Natural killer cell (primary cell): ENCODE data around the gene PRRT2. TPM values are rescaled to one million over a fixed set of nuclear protein-coding genes. Genes with fewer than 3 reads are reported as not detected.

ENCODE experiments used
- ATAC-seq, 3 donors: fragments of 150-1000 bp in 2 of 3; fragments of 200-7000 bp in 1 of 3; cut with Tn5 transposase; 1 replicate in 1 of 3; 2 replicates in 2 of 3; pipeline ENCODE4 v1.10.0; 2021; ENCODE audit warnings: mild to moderate bottlenecking in 2 of 3, moderate library complexity in 2 of 3
- DNase-seq, 2 donors: peaks; one replicate each; pipeline versions ENCODE4 v3.0.0 to v3.0.0-alpha.2; 2013 to 2021; ENCODE audit warnings: mixed read lengths in 1 of 2
- H3K27ac ChIP-seq: one replicate; pipeline ENCODE4 v1.5.1; 2013; ENCODE audit warnings: mild to moderate bottlenecking, low read length
- H3K27me3 ChIP-seq: one replicate; pipeline ENCODE4 v1.6.1; 2013; ENCODE audit warnings: low read length; ENCODE audit not compliant: control insufficient read depth, insufficient read depth
- H3K36me3 ChIP-seq: one replicate; pipeline ENCODE4 v1.6.1; 2013; ENCODE audit warnings: low read length; ENCODE audit not compliant: control insufficient read depth, insufficient read depth
- H3K4me1 ChIP-seq: one replicate; pipeline ENCODE4 v1.6.1; 2013; ENCODE audit warnings: low read length; ENCODE audit not compliant: control insufficient read depth, insufficient read depth
- H3K4me3 ChIP-seq: one replicate; pipeline ENCODE4 v1.5.1; 2013; ENCODE audit warnings: low read length
- H3K9me3 ChIP-seq: one replicate; pipeline ENCODE4 v1.6.1; 2013; ENCODE audit warnings: low read length; ENCODE audit not compliant: control insufficient read depth, insufficient read depth
- H3K27ac Mint-ChIP-seq, 2 donors: one replicate each; pipeline ENCODE4 v1.8.0; 2022; ENCODE audit warnings: mild to moderate bottlenecking in 2 of 2, mixed read lengths in 2 of 2, moderate library complexity in 1 of 2
- H3K27me3 Mint-ChIP-seq, 2 donors: one replicate each; pipeline ENCODE4 v1.8.0; 2022; ENCODE audit warnings: low read depth in 2 of 2, mixed read lengths in 2 of 2
- H3K36me3 Mint-ChIP-seq: one replicate; pipeline ENCODE4 v1.8.0; 2022; ENCODE audit warnings: mixed read lengths
- H3K4me1 Mint-ChIP-seq, 2 donors: one replicate each; pipeline ENCODE4 v1.8.0; 2022; ENCODE audit warnings: mixed read lengths in 2 of 2
- H3K4me3 Mint-ChIP-seq: one replicate; pipeline ENCODE4 v1.8.0; 2022; ENCODE audit warnings: mild to moderate bottlenecking, moderate library complexity, mixed read lengths
- H3K9me3 Mint-ChIP-seq, 2 donors: one replicate each; pipeline ENCODE4 v1.8.0; 2022; ENCODE audit warnings: mixed read lengths in 2 of 2
- CTCF ChIP-seq: fragments of 200-600 bp; IDR thresholded peaks from one replicate; pipeline ENCODE4 v1.8.0; 2022; ENCODE audit warnings: antibody characterized with exemption
- WGBS: methylation state at CpG from one replicate; pipeline ENCODE4 v1.1.7; 2013; ENCODE audit warnings: missing lambda C conversion rate; ENCODE audit not compliant: insufficient coverage; 5-methylcytosine and 5-hydroxymethylcytosine counted together
- intact Hi-C: fragments of 100-400 bp; cut with micrococcal nuclease; formaldehyde crosslinking; loops from one replicate; pipeline ENCODE4 v1.14.2; 2022
- total RNA-seq, 4 donors: library from RNA; stranded (reverse); fragments of 120-200 nt in 1 of 4; gene quantifications; one replicate each; pipeline versions ENCODE4 v1.2.3 to v1.2.4, GENCODE V29; 2013 to 2022

PRRT2 gene
- total RNA-seq, 3 donors from 2014 or later (not counting 1 experiment from before 2014, with no cell fraction given), result 0.70 to 1.4 (median 0.91) TPM

DNA sequence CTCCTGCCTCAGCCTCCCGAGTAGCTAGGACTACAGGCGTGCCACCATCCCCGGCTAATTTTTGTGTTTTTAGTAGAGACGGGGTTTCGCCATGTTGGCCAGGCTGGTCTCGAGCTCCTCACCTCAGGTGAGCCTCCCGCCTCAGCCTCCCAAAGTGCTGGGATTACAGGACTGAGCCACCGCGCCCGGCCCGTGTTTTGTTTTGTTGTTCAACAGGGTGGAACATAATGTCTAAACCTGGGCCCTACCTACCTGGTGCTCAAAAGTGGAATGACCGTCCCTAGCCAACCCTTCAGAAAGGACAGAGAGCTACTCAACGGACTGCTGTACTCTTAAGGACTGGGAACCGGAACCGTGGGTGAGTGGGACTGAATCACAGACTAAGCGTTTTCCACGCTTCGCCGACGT, 22.2 kb upstream of the PRRT2 start:
- Mint-ChIP-seq H3K9me3 (no peaks in the 10 kb centered on the region), H3K27ac (peak overlapping the region; percentile 92), H3K36me3 (no peaks in the 10 kb centered on the region), H3K27me3 (no peaks in the 10 kb centered on the region), H3K4me3 (peak overlapping the region; percentile 96), H3K4me1 (peaks cover 48% of the 10 kb centered on the region in 2 donors)
- H3K4me1 ChIP-seq, result peaks cover 40% of the 10 kb centered on the region
- H3K27me3 ChIP-seq, result no peaks in the 10 kb centered on the region
- intact Hi-C loops, result loop anchor here (1.0 to 2.0 kb wide), 4 partner anchors 16 to 88 kb away; partner anchors contain the start of gene PAGR1
- DNase-seq (no peak), ATAC-seq (no peak)
- H3K36me3 ChIP-seq, result no peaks in the 10 kb centered on the region
- WGBS, result 76% methylated on average over 20 of the region's 20 CpGs
- peak overlapping the region; percentile 66 for H3K27ac ChIP-seq
- H3K9me3 ChIP-seq, result no peaks in the 10 kb centered on the region
- TF ChIP-seq CTCF, result no peak
- H3K4me3 ChIP-seq, result peak overlapping the region; percentile 48

DNA sequence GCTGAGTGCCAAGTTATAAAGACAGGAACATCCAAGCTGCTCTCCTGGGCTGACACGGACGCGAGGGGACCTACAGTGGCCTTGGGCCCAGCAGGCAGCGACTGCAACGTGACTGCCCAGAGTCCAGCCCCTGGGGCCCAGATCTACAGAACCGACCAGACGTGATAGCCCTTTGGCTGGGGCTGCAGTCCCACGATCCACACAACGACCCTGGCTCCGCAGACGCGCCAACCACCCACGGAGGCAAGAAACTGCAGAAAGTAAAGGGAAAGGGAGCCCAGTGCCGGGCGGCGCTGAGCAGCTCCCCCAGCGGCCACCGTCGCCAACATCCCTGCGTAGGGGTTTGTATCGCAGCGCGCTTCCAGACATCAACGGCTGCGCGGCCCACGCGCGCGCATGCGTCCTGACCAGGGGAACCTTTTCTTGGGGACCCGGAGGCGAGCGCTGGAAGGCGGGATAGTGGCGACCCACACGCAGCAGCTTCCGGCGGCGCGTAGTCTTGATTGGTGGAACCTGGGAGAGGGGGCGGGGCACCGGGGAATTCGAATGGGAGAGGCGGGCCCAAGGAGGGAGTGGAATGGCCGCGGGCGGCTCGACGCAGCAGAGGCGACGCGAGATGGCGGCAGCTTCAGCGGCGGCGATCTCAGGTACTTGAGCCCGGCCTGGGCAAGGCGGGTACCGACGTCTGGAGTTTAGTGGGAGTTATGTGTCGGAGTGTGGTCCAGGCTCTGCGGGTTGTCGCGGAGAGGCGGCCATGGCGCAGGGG, 21.6 kb upstream of the PRRT2 start, which contains the start of gene KIF22:
TSS of gene KIF22 (plus strand) at position 569 of the 766 bp plus-strand sequence. CDS start at position 578, 9 bp downstream.
- H3K27me3 Mint-ChIP-seq, result no peaks in the 10 kb centered on the region

DNA sequence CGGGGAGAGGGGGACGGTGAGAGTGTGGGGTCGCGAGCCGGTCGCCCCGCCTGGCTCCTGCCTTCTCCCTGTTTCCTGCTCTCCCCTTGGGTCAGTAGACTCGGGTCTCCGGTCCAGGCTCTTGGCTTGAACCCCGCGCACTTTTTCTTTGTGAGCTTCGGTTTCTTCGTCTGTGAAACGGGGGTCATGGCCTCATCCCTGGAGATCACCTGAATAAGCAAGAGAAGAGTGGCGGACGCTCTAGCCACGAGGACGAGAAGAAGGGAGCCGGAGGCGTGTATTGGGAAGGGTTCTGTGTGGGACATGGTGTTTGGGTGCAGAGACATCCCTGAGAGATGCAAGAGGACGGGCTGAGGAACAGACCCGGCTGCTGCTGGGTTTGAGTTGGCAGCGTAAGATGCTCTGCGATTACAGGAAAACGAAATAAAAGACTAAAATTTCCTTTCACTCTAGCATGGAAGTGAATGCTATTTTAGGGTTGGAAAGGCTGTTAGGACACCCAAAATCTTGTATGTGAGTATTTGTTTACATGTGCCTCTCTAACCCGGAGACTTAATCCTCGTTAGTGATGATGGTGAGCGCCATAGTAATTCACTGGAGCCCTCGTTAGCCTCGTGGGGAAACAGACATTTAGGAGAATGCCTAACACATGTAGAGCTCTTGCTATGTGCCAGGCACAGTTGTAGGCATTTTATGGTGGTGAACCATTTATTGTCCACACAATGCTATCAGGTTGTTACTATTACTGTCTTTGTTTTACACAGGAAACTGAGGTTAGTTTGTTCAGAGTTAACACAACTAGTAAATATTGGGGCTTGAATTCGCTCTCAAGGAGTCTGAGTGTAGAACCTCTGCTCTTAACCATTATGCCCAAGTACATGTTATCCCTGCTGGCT, 20.8 kb upstream of the PRRT2 start:
- ATAC-seq (peak in 1 of 3 donors; percentile 0), DNase-seq (peak in 1 of 2 donors; percentile 40)
- Histone ChIP-seq H3K9me3 (no peaks in the 10 kb centered on the region), H3K27ac (peak overlapping the region; percentile 82), H3K36me3 (no peaks in the 10 kb centered on the region), H3K4me1 (peaks cover 30% of the 10 kb centered on the region), H3K4me3 (peak overlapping the region; percentile 99), H3K27me3 (no peaks in the 10 kb centered on the region)
- Mint-ChIP-seq H3K9me3 (no peaks in the 10 kb centered on the region), H3K4me3 (peak overlapping the region; percentile 96), H3K4me1 (peaks cover 40 to 41% of the 10 kb centered on the region in 2 donors), H3K27ac (peak overlapping the region; percentile 92), H3K36me3 (no peaks in the 10 kb centered on the region), H3K27me3 (no peaks in the 10 kb centered on the region)
- TF ChIP-seq CTCF, result no peak
- intact Hi-C loops, result loop anchor here (1.0 to 2.0 kb wide), 4 partner anchors 14 to 90 kb away; partner anchors contain the start of gene PAGR1
- 2% methylated on average over 29 of the region's 31 CpGs for WGBS

More for the DNA sequence above, 21.6 kb upstream of the PRRT2 start, which contains the start of gene KIF22:
- DNase-seq, result peak; percentile 99 to 100
- Histone ChIP-seq H3K36me3 (no peaks in the 10 kb centered on the region), H3K4me1 (peaks cover 34% of the 10 kb centered on the region), H3K27ac (peak within 1 kb of the TSS; percentile 82), H3K27me3 (no peaks in the 10 kb centered on the region), H3K4me3 (peak within 1 kb of the TSS; percentile 99), H3K9me3 (no peaks in the 10 kb centered on the region)
- peak; percentile 79 for TF ChIP-seq CTCF
- intact Hi-C loops, result loop anchor here (1.0 to 2.0 kb wide), 4 partner anchors 15 to 89 kb away; partner anchors contain the start of gene PAGR1
- Mint-ChIP-seq H3K36me3 (no peaks in the 10 kb centered on the region), H3K4me1 (peaks cover 43% of the 10 kb centered on the region in 2 donors), H3K4me3 (peak within 1 kb of the TSS; percentile 96), H3K9me3 (no peaks in the 10 kb centered on the region), H3K27ac (peak within 1 kb of the TSS; percentile 92)
- ATAC-seq, result peak; percentile 92 to 97 (median 93)
- WGBS, result under 1% methylated on average over 67 of the region's 67 CpGs
